C4-2B (cell line): Measurements from ENCODE around the gene UQCR11.

Experiments used
- CTCF ChIP-seq: fragments of 450-650 bp; conservative IDR thresholded peaks from 2 replicates; pipeline ENCODE4 v1.5.1; 2017; ENCODE audit warnings: mild to moderate bottlenecking
- ZFX ChIP-seq: fragments of 450-650 bp; IDR thresholded peaks from 2 replicates; pipeline ENCODE4 v1.6.1; 2017

- TF ChIP-seq CTCF (no peak), ZFX (no peak)
Observed at GRCh38 chr19:1636325-1637236, 31.3 kb upstream of the UQCR11 start.
